Anterior cingulate cortex (tissue), 58 donors: ENCODE results near the gene ASTL.

Source experiments
- DNase-seq, 58 donors: peaks; one replicate each; lab custom pipeline; 2025; lab: John Stamatoyannopoulos, UW

Gene ASTL

DNA sequence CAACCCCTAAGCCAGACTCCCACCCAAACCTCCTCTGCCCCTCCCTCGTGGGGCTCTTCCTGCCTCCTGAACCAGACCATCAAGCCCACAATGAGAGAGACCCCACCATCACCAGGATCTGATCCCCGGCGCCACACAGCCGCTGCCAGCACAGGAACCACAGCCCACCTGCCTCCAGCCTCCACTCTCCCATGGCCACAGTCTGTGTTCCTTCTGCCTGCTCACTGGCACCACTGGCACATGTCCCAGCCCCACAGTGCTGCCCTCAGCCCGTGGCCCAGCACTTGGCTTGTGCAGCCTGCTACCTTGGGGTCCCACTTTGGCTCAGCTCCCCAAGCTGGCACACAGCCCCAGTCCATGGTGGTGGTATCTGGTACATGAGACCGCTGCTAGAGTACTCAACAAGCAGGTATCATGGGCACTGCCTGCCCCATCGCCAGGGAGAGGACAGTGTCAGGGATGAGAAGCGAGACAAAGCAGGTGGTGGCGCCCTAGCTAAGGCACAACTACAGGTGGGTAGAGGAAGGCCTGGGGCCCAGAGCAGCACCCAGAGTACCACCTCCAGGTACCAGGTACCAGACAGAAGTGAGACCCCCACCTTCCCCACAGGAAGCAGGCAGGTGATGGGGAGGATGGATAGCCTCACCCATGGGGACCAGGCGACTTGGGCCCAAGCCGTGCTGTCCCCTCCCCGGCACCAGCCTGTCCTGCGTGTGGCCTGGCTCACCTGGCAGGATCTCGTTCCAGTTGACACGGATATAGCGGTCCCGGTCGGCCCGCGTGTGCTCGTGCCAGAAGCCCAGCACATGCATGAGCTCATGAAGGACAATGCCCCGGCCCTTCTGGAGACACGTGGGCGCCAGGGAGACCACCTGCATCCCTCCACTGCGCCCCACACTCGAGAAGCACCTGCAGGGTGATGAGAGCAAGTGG, 6.2 kb downstream of the ASTL start:
- no peak for DNase-seq

DNA sequence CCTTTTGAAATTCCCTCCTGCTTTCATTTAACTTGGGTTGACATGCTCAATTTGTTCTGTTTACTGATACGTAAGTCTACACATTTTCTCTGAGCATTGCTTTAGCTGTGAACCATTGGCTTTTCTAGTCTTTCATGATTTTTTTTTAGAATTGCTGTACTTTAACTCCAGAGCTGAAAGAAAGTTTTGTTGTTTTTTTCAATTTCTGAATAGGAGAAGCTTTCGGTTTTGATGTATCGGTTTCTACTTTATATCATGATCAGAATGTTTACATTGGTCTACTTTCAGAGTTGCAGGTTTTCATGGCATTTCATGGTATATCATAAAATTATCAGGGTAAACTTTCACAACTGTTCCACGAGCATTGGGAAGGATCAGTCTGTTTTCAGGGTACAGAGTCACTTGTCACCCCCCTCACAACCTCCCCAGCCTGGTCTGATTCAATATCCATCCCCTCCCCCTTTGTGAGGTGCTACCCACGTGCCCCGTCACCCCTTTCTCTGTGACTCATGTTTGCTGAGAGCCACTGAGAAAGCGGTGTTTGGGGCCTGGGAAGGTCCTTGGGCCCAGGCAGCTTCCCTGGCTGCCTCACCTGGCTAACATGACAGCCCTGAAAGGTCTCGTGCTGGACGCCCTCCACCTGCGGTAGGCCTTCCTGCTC, 7.0 kb downstream of the ASTL start:
- DNase-seq, result no peak

DNA sequence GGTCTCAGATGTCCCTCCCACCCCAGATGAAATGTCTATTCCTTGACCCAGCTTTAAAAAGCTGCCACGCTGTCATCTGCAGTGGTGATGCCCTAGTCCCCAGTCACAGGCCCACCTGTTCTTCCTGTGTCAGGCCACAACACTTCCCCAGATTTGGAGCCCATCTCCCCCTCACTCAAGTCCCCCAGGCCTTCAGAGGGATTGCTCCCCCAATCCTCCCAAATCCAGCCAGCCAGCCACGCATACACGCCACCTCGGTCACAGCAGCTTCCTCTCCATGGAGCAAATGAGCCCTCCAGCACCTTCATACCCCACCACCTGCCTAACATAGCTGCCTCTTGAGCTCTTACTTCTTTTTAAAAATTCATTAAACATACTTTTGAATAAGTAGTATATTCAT, 7.8 kb downstream of the ASTL start:
- no peak for DNase-seq

DNA sequence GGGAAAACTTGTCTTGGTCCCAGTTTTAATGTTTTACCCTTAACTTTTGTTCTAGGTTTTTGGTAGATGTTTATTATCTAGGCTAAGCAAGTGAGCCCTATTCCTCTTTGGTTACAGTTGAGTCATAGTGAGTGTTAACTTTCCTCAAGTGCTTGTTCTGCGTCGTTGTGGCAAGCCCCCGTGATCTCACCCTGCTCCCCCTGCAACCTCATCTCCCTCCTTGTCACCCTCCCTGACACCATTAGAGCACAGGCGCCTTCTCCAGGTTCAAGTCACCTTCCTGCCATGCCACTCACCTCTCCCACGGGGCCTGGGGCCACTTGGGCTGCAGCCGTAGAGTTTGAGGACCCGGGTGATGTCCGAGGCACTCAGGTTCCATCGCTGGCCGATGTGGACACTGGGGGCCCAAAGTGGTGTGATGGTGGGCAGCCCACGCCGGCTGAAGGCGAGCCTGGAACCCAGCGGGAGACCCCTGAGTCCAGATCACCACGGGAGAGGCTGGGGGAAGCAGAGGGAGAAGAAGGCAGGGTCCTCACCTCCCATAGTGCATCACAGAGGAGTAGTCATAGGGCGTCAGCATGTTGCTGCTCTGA, 8.7 kb downstream of the ASTL start:
- DNase-seq, result no peak

DNA sequence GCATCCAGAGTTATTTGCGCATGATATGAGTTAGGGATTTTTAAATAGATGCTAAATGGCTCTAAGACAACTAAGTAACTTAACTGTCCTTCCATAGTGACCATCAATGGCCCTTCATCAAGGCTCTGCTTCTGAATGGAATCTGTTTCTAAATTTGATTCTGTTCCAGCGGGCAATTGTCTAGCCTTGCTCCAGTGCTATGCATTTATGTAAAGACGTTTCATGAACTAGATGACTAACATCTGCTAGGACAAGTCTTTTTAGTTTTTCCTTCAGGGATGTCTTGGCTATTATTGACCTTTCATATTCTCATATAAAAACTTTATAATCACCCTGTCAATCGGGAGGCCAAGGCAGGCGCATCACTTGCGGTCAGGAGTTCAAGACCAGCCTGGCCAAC, 9.8 kb downstream of the ASTL start:
- no peak for DNase-seq

DNA sequence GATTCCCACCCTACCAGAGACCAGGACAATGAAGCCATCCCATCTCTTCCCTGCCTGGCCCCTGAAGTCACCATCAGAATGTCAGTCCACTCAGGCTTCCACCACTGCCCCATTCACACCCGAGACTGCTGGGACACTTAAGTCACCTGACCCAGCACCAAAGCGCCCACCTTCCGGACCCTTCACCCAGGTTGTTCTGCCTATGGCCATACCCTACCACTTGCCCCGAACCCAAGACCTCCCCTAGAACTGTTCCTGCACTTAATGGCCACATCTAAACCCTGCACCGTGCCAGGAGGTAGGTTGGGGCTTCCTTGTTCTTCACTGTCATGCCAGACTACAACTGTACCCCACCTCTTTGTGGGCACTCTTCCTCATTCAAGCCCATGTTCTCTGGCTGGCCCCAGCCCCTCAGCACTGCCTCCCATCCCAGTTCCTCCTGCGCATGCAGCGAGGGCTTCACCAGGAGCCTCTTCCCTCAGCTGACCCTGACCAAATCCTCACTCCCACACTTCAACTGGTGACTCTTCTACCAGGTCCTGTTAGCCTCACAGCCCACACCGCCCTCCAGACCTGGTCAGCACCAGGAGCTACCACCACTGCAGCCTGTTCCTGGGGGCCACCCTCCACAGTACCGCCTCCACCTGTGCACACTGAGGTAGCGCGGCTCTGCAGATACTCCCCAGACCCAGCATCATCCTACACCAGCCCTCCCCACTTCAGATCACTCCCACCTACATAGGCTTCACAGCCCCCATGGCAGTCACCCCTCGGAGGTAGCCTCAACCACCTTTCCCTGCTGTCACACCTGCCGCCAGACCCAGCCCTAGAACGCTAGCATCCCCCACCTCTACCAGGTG, 13.7 kb downstream of the ASTL start:
- DNase-seq, result no peak

DNA sequence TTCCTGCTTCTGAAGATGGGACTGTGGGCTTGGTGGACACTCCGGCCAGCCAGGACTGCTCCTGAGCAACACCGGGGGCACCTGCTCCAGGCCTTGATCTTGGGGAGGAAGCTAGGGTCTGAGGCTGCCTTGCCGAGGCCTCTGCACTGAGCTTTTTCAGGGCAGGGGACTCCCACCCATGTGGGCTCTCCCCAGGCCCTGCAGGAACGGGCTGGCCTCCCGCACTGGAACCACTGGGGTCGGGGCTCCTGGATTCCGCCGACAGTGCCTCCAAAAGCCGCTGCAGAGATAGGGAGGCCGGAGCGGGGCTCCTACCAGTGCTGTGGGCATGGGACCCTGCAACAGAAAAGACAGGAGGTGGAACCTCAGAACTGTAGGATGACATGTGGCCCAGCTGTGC, 14.4 kb downstream of the ASTL start:
- DNase-seq, result no peak

DNA sequence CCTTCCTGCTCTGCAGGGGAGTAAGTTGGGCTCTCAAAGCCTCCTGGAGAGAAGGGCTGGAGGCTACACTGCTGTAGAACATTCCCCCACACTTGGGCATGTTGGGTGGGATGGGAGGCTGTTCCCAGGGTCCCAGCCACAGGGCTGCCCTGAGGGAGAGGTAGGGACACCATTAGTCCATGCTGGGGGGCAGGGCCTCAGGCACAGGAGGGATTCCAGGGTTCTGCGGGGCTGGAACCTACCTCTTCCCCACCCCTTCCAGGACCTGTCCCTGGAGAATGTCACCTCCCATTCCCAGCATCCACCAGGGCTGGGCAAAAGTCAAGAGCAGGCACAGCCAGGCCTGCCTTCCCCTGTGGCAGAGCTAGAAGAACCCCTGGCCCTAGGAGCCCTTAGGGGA, 15.0 kb downstream of the ASTL start:
- no peak for DNase-seq

DNA sequence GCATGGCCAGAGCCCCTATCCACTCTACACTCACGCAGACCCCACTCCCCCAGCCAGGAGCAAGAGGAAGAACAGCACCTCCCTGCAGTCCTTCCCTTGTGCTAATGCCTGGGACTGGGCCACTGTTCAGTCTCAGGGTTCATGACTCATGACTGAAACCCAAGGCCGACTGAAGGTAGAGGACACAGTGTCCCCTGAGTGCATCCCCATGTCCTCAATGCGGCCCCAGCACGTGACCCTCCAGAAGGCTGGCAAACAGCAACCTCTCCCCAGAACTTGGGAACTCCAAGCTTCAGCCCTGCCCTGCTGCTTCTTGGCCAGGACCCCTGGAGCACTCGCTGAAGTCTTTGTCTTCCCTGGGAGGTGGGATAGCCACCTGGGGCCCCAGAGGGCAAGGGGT, 15.9 kb downstream of the ASTL start:
- no peak for DNase-seq

DNA sequence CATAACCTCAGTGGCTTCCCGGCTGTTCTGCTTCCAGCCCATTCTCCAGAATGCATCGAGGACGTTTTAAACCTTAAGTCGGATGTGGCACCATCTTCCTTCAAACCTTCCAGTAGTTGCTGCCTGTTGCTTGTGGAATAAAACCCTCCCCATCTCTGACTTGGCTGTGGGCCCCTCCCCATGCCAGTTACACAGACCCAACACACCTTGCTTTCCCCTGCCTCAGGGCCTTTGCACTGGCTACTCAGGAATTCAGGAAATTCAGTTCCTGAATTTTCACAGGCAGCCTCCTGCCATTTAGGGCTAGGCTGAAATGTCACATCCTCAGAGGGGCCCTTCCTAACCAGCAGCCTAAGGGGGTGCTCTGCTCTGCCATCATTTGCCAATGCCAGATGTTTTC, 16.9 kb downstream of the ASTL start:
- no peak for DNase-seq

DNA sequence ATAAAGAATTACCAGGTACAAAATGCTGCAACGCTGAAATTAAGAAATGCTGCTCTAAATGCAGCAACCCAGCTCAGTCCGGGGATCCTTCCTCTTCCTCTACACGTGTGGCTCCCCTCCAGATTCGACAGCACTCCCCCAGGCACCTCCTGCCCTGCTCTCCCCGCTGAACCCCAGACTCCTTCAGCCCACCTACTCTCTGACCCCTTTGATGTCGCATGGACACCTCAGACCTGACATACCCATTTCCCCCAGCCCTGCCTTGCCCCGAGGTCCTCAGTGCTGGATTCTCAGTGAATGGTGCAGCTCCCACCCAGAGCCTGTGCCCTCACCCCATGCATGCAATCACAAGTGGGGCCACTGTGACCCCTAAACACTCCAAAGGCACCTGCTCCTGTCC, 17.3 kb downstream of the ASTL start:
- no peak for DNase-seq

DNA sequence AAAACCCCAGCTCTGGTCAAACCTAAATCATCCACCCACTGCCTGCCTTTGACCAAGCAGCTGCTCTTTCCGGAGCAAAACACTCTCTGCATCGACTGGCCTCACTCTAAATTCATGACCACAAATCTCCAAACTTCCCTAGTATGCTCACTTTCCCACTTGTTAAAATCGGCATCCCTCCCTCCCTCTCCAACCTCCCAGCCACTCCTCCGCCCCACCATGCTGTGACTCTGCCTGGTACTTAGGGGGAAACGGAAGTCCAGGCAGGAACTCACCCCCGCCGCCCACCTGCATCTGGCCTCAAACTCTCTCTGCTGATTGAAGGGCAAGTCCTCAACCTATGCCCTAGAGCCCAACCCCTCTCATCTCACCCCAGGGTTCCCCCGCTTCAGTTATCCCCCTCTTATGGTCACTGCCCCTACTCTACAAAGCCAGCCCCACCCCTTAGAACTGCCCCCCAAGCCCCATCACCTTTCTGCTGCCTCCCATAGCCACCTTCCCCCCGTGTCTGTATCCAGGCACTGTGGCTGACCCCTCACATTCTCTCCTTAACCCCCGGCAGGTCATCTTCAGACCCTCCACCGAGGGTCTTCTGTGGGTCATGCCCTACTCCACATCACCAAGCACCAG, 18.1 kb downstream of the ASTL start:
- DNase-seq, result no peak

DNA sequence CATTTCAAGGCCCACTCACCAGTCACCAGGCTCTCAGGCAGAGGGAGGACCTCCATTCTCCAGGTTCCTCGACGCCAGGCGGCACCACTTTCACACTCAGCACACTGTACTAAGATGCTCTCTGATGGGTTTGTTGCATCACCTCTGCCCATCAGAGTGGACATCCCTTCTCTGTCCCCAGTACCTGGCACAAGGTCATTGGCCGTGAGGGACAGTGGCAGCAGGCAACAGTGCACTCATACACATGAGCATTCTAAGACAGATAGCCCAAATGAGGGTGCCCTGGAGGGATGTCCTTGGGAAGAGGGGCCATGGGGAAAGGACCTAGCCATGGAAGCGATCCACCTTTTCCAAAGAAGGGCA, 18.9 kb downstream of the ASTL start:
- DNase-seq, result no peak

DNA sequence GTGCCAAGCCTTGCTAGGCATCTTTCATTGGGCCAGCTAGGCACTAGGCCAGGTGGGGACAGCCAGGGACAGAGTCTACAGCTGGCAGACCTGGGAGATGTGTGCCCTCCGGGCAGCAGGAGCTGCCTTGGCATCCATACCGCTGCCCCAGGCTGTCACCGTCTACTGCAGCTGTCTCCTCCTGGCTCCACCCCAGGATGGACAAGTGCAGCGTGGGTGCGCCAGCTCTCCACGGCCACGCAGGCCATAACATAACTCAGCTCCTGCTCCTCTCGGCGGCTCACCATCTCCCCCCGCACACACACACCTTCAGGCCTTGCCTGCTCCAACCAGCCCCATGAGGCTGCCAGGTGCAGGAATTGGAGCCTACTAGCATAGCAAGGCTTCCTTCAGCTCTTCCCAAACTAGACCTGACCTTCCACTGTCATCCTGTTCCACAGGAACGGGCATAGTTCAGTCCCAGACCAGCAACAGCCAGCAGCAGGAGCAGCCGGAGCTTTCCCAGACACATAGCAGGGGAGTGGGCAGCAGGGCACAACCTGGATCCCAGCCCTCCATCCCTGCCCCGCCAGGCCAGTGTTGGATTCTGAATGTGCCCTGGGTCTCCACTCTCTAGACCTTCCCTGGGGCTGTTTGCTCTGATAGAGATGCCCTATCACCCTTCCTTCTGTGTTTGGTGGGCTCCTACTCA, 19.5 kb downstream of the ASTL start:
- DNase-seq, result peak in 1 of 58 donors; percentile 12

DNA sequence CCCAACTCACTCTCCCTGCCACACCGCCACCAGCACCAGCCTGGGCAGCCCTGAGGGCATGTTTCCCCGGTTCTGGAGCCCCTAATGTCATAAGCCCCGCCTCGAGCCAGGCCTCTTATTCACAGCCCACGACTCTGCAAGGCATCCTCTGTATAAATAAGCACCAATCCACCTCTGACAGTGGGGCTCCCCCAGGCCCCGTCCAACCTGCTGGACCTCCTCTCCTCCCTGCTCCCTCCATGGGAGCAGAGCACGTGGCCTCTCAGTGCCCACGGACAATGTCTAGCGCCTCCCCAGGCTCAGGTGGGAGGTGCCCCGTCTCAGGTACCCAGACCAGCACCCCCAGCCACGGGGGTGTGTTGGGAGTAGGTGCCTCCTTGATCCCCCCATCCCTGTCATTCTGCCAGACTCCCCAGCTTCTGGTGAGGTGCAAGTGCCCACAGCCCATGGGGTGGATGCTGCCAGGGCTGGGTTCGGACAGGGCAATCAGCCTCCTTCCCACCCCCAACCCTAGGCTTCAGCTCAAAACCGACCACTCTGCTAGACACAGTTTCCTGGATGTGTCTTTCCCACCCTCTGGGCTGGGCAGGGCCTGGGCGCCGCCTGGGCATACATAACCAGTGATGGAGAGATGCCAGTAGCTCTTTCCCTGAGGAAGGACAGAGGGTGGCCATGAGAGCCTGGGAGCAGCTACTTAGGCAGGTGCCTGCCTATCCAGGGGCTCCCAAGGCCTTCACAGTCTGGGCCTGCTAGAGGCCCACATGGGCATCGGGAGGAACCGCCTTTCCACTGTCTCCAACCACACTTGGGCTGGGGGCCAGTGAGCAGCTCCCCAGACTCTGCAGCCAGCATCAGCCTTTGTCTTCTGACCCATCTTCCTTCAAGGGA, 20.4 kb downstream of the ASTL start:
- no peak for DNase-seq

DNA sequence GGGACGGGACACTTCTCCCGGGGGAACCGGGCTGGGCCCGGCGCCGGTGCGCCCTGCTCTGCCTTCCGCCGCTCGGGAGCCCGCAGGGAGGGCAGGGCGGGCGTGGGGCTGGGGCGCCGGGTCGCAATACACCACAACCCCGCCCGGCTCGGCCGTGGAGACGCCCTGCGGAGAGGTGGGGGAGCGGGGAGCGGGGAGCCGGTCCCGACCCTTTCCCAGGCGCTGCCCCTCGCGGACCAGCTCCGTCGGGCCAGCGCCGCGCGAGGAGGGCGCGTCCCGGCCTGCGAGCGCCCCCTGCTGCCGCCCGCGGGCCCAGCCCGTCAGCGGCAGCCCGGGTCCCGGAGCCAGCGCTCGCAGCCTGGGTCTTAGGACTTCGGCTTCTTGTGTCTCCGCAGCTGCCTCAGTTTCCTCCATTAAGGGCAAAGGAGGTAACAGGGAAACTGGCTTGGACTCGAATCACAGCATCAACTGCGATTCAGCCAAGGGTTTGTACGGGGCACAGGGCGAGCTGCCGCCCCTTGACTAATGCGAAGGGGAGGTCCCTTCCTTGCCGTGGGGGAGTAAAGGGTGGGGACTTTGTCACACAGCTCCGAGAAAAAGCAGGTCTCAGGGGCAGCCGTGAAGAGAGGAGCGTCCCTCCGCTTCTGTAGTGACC, 21.3 kb downstream of the ASTL start:
- peak in 21 of 58 donors; percentile 7 to 46 (median 23) for DNase-seq

DNA sequence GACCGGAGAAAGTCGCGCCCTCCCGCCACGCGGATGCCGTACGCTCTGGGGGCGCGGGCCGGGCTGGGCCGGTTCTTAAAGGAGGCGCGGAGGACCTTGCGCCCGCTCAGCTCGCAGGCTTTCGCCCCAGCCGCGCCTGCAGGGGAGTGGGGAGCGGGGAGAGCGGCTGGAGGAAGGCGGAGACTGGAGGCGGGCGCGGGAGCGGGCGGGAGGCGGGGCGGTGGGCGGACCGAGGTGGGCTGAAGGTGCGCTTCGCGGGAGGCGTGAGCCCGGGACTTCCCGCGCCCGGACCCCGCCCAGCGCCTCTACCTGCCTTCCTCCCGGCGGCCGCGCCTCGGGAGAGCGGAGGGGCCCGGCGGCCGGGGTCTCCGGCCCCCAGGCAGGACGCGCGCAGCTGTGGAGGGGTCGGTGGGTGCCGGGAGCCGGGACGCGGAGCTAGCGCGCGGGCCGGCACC, 21.9 kb downstream of the ASTL start, which contains the start of gene ADRA2B:
Gene ADRA2B (minus strand): TSS at position 148 of the 455 bp plus-strand sequence. CDS start 422 bp downstream, outside the sequence.
- DNase-seq, result peak in 5 of 58 donors; percentile 6 to 26 (median 21)
